Stimulated activated CD8-positive, alpha-beta memory T cell treated with anti-CD3 and anti-CD28 coated beads, Interleukin-4, amount 100 ng/mL, for 24 hours (primary cell): ENCODE measurements around the gene RMDN3.

Experiments
- DNase-seq: peaks from one replicate; pipeline ENCODE4 v3.0.0-alpha.2; 2020; ENCODE audit warnings: low read depth

RMDN3 gene

DNA sequence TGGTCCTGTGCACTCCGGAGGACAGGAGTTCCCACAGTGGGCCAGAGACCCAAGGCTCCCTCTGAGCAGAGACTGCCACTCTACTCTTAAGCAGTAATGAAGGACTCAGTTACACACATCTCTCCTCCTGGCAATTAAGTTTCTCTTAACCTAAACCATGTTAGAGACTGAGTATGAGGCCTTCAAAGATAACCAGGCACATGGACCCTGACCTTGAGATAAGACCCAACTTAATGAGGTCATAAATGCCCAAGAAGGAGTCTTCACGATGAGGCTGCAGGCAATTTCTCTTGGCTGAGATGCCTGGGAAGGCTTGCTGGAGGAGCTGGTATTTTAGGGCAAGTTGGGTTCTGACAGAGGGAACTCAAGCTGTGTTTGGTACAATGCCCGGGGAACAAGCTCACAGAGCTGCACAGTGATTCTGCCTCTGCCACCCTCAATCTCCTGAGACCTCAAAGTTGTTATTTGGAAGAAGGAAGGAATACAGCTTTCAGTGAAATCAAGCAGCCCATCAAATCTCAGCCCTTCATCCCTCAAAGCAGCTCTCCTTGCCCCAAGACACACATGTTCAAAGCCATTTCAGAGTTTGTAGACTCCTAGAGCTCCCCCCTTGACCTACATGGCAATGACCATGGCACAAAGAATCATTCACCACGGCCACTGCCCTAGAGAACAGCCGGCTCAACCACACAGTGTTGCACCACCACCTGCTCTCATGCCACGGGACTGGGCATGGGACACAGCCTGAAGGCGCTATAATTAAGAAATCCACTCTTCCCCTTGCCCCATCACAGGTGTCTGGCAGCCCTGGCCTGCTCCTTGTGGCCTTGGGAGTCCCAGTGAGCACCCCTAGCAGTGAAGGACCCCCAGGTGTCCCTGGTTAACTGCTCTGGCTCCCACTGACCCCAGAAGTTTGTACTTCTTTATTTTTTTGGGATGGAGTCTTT, 7.1 kb downstream of the RMDN3 start:
- no peak for DNase-seq

- DNase-seq, result no peak
Measured at GRCh38 chr15:40746916-40747418, 8.1 kb downstream of the RMDN3 start.

DNA sequence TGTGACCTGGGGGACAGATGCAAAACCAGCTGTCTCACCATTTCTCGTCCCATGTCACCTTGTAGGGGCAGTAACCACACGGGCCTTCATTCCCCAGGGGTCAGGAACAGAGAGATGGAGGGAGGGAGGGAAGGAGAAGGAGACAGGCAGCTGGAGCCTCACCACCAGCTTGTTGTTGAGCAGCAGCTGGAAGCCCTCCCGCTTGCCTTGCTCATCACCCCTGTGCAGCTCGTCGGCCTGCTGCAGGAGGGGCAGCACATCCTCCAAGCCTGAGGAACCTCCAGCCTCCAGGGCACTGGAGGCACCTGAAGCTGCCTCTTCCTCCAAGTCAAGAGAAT, 10.3 kb downstream of the RMDN3 start:
- no peak for DNase-seq

DNA sequence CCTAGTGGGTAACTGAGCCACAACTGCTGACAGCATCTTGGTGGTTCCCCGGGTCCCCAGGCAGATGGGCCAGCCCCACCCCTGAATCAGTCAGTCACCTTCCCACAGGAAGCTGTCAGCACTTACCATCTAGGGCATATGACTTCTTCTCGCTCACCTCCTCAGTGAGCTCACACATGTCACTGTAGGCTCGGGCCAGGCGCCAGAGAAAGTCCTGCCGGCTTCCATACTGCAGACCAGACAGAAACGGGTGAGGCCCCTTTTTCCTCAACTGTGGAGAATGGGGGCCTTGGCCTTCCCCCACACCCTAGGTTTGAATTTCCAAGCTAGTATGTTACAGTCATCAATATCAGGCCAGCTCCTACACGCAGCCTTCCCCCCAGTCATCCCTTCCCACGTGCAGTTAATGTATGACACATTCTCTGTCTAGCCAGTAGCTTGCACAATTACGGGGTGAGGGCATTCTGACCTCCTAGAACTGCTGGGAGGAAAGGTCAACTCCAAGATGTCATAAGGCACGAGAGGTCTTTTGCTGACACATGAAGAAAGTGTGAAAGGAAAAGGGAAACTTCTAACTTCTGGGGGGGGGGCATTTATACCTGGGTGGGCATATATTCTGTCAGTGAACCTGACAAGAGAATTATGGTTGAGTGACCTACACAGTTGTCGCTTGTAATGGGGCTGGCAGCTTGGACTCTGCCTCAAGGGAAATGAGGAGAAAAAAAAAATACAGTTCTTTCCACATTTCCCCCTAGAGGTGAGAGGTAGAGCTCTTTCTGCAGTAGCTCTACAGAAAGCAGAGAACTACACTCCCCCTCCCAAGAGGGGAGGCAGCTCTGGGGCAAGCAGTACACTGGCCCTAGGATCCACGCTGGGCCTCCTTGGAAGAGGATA, 10.9 kb downstream of the RMDN3 start:
- DNase-seq, result peak; percentile 47

DNA sequence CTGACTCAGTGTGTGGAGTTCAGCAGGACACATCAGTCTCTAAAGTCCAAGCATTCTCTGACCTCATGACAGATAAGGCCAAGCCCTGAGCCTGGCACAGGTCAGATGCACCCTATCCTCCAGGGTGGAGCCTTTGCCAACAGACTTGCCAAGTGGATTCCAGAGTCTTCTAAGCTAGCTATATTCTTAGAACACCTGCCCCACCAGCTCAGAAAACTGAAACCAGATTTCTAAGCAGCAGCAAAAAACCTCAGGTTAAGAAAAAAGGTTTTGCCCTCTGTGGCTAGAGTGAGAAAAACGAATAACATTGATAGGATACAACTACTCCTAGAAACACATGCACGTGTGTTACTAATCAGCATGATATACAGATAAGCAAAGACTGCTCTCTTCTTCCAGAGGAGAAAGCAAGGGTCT, 11.6 kb downstream of the RMDN3 start:
- DNase-seq, result no peak

DNA sequence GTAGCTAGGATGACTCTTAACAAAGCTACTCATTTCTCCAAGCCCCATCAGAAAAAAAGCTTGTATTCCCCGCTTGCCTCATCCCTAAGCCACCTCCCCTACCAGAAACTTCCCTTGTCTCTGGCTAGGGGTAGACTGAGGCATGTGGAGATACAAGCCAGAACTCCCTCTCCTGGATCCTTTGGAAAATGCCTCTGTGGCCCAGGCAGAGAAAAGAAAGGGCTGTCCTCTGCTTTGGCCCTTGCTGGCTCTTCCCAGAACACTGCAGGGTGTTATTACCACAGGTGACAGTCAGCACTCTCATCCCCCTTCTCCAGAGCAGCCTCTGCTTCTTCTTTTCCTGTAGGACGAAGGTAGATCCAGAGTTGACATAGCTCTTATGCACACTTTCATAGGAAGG, 15.2 kb downstream of the RMDN3 start:
- no peak for DNase-seq

DNA sequence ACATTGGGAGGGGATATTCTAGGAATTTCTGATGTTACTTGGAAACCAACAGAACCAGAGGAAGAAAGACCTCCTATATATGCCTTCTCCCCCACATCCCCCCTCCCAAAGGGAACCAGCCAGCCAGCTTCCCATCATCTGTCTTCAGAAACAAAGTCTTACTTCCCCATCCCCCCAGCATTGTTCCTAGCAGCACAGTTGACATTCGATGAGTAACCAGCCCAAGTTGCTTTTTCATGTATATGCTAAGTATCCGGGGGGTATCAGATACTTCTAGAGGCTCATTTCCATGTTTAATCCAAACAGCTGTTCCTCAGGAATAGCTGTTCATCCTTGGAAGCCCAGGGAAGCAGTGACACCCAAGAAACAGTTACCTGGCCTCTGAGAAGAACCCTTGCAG, 16.0 kb downstream of the RMDN3 start:
- no peak for DNase-seq

DNA sequence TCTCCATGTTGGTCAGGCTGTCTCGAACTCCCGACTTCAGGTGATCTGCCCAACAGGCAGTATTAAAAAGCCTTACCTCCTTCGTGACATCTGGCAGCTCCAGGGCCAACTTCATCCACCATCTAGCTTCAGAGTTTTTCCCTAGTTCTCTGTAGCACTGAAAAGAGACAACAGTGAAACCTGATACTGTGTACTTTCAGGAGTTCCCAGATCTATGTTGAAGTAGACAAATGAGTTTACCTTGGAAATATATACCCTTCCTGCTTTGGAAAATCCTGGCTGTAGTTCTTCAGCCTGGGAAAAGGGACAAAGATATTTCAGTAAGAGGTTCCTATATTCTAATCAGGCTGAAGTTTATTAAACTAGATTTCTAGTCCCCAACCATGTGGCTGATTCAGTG, 18.0 kb downstream of the RMDN3 start:
- DNase-seq, result no peak

DNA sequence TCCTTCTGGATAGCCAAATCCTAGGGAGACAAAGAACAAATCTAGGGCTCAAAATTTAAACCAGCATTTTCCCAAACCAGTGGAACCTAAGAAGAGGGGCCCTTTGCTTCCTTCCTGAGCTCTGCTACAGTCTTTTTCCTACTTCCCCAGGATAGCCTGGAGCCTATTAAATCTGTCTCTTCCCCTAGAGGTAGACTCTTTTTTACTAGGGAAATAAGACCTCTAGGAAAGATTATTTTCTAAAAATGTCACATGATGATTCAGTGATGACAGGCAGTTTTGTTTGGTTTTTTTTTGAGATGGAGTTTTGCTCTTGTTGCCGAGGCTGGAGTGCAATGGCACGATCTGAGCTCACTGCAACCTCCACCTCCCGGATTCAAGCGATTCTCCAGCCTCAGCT, 18.5 kb downstream of the RMDN3 start:
- no peak for DNase-seq

DNA sequence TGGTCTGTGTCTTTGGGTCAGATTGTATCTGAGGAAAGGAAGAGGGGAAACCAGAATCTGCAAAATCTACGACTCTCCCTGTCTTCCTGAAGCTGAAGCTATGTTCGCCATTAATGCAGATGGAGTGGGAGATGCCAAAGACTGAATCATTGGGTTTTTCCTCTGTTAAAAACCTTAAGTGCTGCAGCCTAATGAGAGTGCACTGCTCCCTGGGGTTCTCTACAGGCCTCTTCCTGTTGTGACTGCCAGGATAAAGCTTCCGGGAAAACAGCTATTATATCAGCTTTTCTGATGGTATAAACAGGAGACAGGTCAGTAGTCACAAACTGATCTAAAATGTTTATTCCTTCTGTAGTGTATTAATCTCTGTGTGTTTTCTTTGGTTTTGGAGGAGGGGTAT, 24.0 kb downstream of the RMDN3 start:
- no peak for DNase-seq

DNA sequence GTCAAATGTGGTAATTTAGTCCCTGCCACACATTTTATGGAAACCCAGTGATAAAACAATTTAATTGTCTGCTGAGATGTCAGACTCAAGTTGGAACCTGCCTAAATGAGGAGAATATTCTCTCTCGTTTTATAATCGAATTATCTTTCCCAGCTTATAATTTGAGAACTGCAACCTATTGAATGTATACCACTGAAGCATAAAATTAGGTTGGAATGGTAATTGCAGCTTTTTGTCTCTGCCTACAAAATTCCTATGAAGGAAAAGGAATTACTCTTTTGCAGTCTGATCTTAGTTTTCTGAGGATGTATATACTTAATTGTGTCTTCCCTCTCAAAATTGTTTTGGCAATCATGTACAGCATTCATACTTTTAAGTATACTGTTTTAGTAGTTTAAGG, 31.1 kb downstream of the RMDN3 start:
- DNase-seq, result no peak

DNA sequence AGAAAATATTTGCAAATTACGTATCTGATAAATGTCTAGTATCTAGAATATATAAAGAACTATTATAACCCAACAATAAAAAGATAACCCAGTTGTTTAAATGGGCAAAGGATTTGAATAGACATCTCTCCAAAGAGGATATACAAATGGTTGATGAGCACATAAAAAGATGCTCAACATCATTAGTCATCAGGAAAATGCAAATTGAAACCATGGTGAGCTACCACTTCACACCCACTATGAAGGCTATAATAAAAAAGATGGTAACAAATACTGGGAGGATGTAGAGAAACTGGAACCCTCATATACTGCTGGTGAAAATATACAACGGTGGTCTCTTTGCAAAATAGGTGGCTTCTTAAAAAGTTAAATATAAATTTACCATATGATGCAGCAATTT, 32.1 kb downstream of the RMDN3 start:
- no peak for DNase-seq

- no peak for DNase-seq
Measured at GRCh38 chr15:40722354-40722753, 32.7 kb downstream of the RMDN3 start.

GRCh38 chr15:40721701-40722100, 33.4 kb downstream of the RMDN3 start:
- no peak for DNase-seq

DNA sequence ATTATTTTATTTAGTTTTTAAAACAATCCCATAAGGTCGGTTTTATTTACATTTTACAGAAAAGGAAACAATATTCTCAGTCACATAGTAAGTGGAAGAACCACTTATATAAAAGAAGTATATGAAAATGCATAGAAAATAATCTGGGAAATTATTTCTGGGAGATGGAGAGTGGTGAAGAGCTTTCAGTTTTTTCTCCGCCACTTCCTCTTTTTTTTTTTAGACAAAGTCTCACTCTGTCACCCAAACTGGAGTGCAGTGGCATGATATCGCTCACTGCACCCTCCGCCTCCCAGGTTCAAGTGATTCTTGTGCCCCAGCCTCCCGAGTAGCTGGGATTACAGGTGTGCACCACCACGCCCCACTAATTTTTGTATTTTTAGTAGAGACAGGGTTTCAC, 38.9 kb downstream of the RMDN3 start:
- no peak for DNase-seq

DNA sequence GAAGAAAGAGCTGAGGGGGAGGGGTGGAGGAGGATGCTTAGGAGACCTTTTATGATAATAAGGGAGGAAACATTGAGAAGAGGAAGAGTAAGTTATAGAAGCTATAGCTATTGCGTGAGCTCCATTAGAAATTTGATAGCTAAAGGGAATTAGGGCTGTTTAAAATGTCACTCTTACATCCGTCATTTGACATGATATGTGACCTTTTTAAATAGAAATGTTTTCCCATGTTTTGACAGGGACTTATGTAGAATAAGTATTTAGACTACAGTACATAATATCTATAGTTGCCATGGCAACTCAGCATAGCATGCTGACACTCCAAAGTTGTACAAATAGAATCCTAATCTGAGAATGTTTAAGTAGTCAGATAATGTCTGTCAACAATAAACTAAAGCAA, 40.9 kb downstream of the RMDN3 start:
- DNase-seq, result no peak

DNA sequence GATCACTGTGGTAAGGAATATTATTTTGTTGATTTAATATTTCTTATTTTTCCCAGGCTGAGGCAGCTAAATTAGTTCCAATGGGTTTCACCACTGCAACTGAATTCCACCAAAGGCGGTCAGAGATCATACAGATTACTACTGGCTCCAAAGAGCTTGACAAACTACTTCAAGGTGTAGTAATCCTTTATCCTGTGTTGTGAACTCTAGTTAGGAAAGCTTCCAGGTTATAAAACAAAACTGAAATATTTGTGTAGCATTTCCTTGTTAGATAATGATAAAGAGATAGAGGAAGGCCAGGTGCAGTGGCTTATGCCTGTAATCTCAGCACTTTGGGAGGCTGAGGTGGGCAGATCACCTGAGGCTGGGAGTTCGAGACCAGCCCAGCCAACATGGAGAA, 48.9 kb downstream of the RMDN3 start:
- no peak for DNase-seq

- DNase-seq, result no peak
Measured at GRCh38 chr15:40702077-40702476, 53.0 kb downstream of the RMDN3 start.

DNA sequence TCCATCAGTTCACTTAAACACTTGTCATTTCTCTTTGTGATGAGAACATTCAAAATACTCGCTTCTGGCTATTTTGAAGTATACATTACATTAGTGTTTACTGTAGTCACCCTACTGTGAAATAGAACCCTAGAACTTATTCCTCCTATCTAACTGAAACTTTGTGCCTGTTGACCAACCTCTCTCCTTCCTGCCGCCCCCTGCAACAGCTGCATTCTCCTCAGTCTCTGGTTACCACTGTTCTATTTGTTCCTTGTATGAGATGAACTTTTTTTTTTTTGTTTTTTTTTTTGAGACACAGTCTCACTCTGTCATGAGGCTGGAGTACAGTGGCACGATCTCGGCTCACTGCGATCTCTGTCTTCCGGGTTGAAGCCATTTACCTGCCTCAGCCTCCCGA, 57.1 kb downstream of the RMDN3 start:
- no peak for DNase-seq

DNA sequence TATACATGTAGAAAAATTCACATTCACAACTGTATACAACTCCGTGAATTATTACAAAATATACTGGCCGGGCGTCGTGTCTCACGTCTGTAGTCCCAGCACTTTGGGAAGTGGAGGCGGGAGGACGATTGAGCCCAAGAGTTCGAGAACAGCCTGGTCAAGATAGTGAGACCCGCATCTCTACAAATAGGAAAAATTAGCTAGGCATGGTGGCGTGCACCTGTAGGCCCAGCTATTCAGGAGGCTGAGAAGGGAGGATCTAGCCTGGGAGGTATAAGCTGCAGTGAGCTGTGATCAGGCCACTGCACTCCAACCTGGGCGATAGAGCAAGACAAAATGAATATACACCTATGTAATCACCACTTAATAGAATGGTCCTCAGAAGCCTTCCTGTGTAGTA, 58.8 kb downstream of the RMDN3 start:
- DNase-seq, result no peak

DNA sequence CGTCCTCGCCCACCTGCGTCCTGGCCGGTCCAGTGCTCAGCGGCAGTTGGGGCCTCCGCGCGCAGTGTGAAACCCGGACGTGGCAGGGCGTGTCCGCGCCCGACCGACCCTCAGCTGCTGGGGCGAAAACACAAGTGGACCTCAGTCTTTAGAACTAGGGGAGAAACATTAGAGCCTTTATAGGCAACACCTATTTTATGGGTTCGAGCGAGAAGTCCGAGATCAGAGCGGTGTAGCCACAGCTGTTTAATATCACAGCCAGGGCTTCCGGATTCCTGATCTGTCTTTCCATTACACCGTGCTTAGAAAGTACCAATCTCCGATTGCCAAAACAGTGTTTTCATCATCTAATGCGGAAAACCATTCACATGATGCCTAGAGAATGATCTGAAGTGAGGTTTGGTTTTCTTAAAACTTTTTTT, 59.6 kb downstream of the RMDN3 start:
- DNase-seq, result no peak

- peak; percentile 88 for DNase-seq
Measured at GRCh38 chr15:40694688-40695468, 60.2 kb downstream of the RMDN3 start, which contains the start of gene RAD51. TSS of gene RAD51 (plus strand) at chr15:40695174. CDS start at chr15:40698759, 3,585 bp downstream.
